Activated naive CD4-positive, alpha-beta T cell treated with anti-CD3 and anti-CD28 coated beads for 36 hours (primary cell): ENCODE results near the gene GRM6. TPM values are rescaled to one million over a fixed set of nuclear protein-coding genes. Genes with fewer than 3 reads are reported as not detected.

ENCODE experiments used
- CTCF ChIA-PET: fragments of 350-600 bp; sonication (Branson Sonifier 250); formaldehyde crosslinking; loops from one replicate; lab custom pipeline; 2021; ENCODE audit warnings: antibody characterized with exemption; lab: Charles Lee
- DNase-seq: peaks from one replicate; pipeline ENCODE4 v3.0.0-alpha.2; 2020
- H3K27ac Mint-ChIP-seq: one replicate; pipeline ENCODE4 v1.8.0; 2021; ENCODE audit warnings: mild to moderate bottlenecking, mixed read lengths
- H3K27me3 Mint-ChIP-seq: one replicate; pipeline ENCODE4 v1.8.0; 2021; ENCODE audit warnings: low read depth, mixed read lengths
- H3K36me3 Mint-ChIP-seq: one replicate; pipeline ENCODE4 v1.8.0; 2021; ENCODE audit warnings: low read depth, mixed read lengths
- H3K4me1 Mint-ChIP-seq: one replicate; pipeline ENCODE4 v1.8.0; 2021; ENCODE audit warnings: low read depth, mixed read lengths
- H3K4me3 Mint-ChIP-seq: one replicate; pipeline ENCODE4 v1.8.0; 2021; ENCODE audit warnings: mild to moderate bottlenecking, moderate library complexity, mixed read lengths
- H3K9me3 Mint-ChIP-seq: one replicate; pipeline ENCODE4 v1.8.0; 2021; ENCODE audit warnings: mixed read lengths
- intact Hi-C: fragments of 100-400 bp; cut with micrococcal nuclease; formaldehyde crosslinking; loops from one replicate; pipeline ENCODE4 v1.15.1; 2023
- total RNA-seq, 2 experiments: library from RNA; stranded (reverse); gene quantifications; one replicate each; pipeline ENCODE4 v1.2.3, GENCODE V29; 2021

Gene GRM6
- total RNA-seq, 2 experiments from 2014 or later: not detected

- peaks cover 6% of the 10 kb centered on the region for H3K9me3 Mint-ChIP-seq
- CTCF ChIA-PET: no interaction called here
- no peaks in the 10 kb centered on the region for H3K36me3 Mint-ChIP-seq
- no peak overlapping the region for H3K4me3 Mint-ChIP-seq
- DNase-seq: no peak
- no peak overlapping the region for H3K27ac Mint-ChIP-seq
- H3K4me1 Mint-ChIP-seq: peaks cover 11% of the 10 kb centered on the region
- H3K27me3 Mint-ChIP-seq: peaks cover 34% of the 10 kb centered on the region
- intact Hi-C loops: no loop called here
Observed at GRCh38 chr5:178992291-178992895, 2.7 kb downstream of the GRM6 start.

- Mint-ChIP-seq H3K4me1 (peaks cover 11% of the 10 kb centered on the region), H3K27ac (no peak overlapping the region), H3K4me3 (no peak overlapping the region), H3K36me3 (no peaks in the 10 kb centered on the region), H3K27me3 (peaks cover 30% of the 10 kb centered on the region), H3K9me3 (peaks cover 9% of the 10 kb centered on the region)
- no peak for DNase-seq
- intact Hi-C loops: no loop called here
- CTCF ChIA-PET: no interaction called here
Observed at GRCh38 chr5:178991190-178992145, 3.7 kb downstream of the GRM6 start.

- peaks cover 13% of the 10 kb centered on the region for H3K9me3 Mint-ChIP-seq
- H3K4me1 Mint-ChIP-seq: peaks cover 9% of the 10 kb centered on the region
- no peaks in the 10 kb centered on the region for H3K36me3 Mint-ChIP-seq
- H3K27ac Mint-ChIP-seq: no peak overlapping the region
- intact Hi-C loops: no loop called here
- no peak for DNase-seq
- H3K4me3 Mint-ChIP-seq: no peak overlapping the region
- peaks cover 25% of the 10 kb centered on the region for H3K27me3 Mint-ChIP-seq
- CTCF ChIA-PET: no interaction called here
Observed at GRCh38 chr5:178990491-178990890, 4.6 kb downstream of the GRM6 start.

- Mint-ChIP-seq H3K27ac (no peak overlapping the region), H3K27me3 (peaks cover 20% of the 10 kb centered on the region), H3K4me3 (no peak overlapping the region), H3K36me3 (no peaks in the 10 kb centered on the region), H3K4me1 (peaks cover 7% of the 10 kb centered on the region), H3K9me3 (peaks cover 13% of the 10 kb centered on the region)
- intact Hi-C loops: no loop called here
- no peak for DNase-seq
- CTCF ChIA-PET: no interaction called here
Observed at GRCh38 chr5:178989311-178989710, 5.8 kb downstream of the GRM6 start.

GRCh38 chr5:178988436-178989220, 6.5 kb downstream of the GRM6 start:
- Mint-ChIP-seq H3K36me3 (no peaks in the 10 kb centered on the region), H3K27me3 (peaks cover 14% of the 10 kb centered on the region), H3K27ac (no peak overlapping the region), H3K4me1 (peaks cover 4% of the 10 kb centered on the region), H3K9me3 (peaks cover 15% of the 10 kb centered on the region), H3K4me3 (no peak overlapping the region)
- intact Hi-C loops: no loop called here
- DNase-seq: no peak
- CTCF ChIA-PET: interaction anchor here (0.6 kb wide), 1 partner anchor 395 kb away, joined by 4 read pairs; no protein-coding TSS in a partner anchor

GRCh38 chr5:178986326-178986960, 8.7 kb downstream of the GRM6 start:
- peaks cover 3% of the 10 kb centered on the region for H3K36me3 Mint-ChIP-seq
- no peak overlapping the region for H3K4me3 Mint-ChIP-seq

GRCh38 chr5:178984145-178985072, 10.7 kb downstream of the GRM6 start:
- CTCF ChIA-PET: no interaction called here
- Mint-ChIP-seq H3K27ac (no peak overlapping the region), H3K27me3 (no peaks in the 10 kb centered on the region), H3K4me1 (no peaks in the 10 kb centered on the region), H3K36me3 (peaks cover 4% of the 10 kb centered on the region), H3K9me3 (peaks cover 25% of the 10 kb centered on the region), H3K4me3 (no peak overlapping the region)
- intact Hi-C loops: no loop called here
- DNase-seq: no peak

More at GRCh38 chr5:178986326-178986960, 8.7 kb downstream of the GRM6 start:
- Mint-ChIP-seq H3K9me3 (peaks cover 21% of the 10 kb centered on the region), H3K27ac (no peak overlapping the region), H3K4me1 (no peaks in the 10 kb centered on the region), H3K27me3 (no peaks in the 10 kb centered on the region)
- CTCF ChIA-PET: no interaction called here
- DNase-seq: no peak
- intact Hi-C loops: no loop called here

- CTCF ChIA-PET: no interaction called here
- Mint-ChIP-seq H3K4me1 (no peaks in the 10 kb centered on the region), H3K4me3 (no peak overlapping the region), H3K27me3 (no peaks in the 10 kb centered on the region), H3K9me3 (peaks cover 28% of the 10 kb centered on the region), H3K36me3 (peaks cover 4% of the 10 kb centered on the region), H3K27ac (no peak overlapping the region)
- intact Hi-C loops: no loop called here
- no peak for DNase-seq
Observed at GRCh38 chr5:178983728-178984127, 11.4 kb downstream of the GRM6 start.

GRCh38 chr5:178982941-178983340, 12.2 kb downstream of the GRM6 start:
- no peak overlapping the region for H3K27ac Mint-ChIP-seq
- intact Hi-C loops: no loop called here
- H3K36me3 Mint-ChIP-seq: peaks cover 4% of the 10 kb centered on the region
- H3K4me1 Mint-ChIP-seq: no peaks in the 10 kb centered on the region
- CTCF ChIA-PET: no interaction called here
- H3K9me3 Mint-ChIP-seq: peaks cover 29% of the 10 kb centered on the region
- H3K4me3 Mint-ChIP-seq: no peak overlapping the region
- no peak for DNase-seq
- H3K27me3 Mint-ChIP-seq: no peaks in the 10 kb centered on the region

- Mint-ChIP-seq H3K36me3 (peaks cover 4% of the 10 kb centered on the region), H3K27ac (no peak overlapping the region), H3K9me3 (peaks cover 37% of the 10 kb centered on the region), H3K4me1 (no peaks in the 10 kb centered on the region), H3K4me3 (no peak overlapping the region), H3K27me3 (no peaks in the 10 kb centered on the region)
- DNase-seq: no peak
- intact Hi-C loops: no loop called here
- CTCF ChIA-PET: no interaction called here
Observed at GRCh38 chr5:178981381-178981780, 13.7 kb downstream of the GRM6 start.

GRCh38 chr5:178965465-178966055, 29.6 kb downstream of the GRM6 start:
- no peaks in the 10 kb centered on the region for H3K4me1 Mint-ChIP-seq
- H3K27me3 Mint-ChIP-seq: no peaks in the 10 kb centered on the region
- CTCF ChIA-PET: no interaction called here
- intact Hi-C loops: no loop called here
- H3K9me3 Mint-ChIP-seq: peaks cover 78% of the 10 kb centered on the region
- H3K36me3 Mint-ChIP-seq: peaks cover 32% of the 10 kb centered on the region
- no peak for DNase-seq
- H3K27ac Mint-ChIP-seq: no peak overlapping the region
- no peak overlapping the region for H3K4me3 Mint-ChIP-seq
